ENCODE data around the gene MAPT.

The MAPT gene

DNA sequence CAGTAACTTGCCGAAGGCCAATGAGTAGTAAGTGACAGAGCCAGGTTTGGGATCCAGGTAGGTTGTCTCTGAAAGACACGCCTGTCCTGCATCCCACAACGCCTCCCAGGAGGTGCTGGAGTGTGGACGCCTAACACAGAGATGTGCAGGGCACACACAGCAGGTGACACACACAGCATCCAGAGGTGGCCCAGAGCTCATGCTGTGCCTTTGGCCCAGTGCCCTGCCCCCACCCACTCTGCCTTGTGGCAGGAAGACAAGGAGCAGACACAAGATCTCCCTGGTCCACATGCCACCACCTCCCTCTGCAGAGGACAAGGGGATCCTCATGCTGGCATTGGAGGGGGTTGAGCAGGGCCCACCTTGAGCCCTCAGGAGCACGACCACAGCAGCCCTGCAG, 90.0 kb downstream of the MAPT start:
- H3K4me3 ChIP-seq (ENCODE audit: low read length) = no peak overlapping the region
- H3K9me2 ChIP-seq (replicated peaks; ENCODE audit: control insufficient read depth, low read length) = no peaks in the 10 kb centered on the region
- no peak overlapping the region for H3K27ac ChIP-seq (ENCODE audit: low read depth, low read length)
- no peaks in the 10 kb centered on the region for H4K20me1 ChIP-seq (ENCODE audit: control insufficient read depth, insufficient read depth, low read depth, low read length)
- no peaks in the 10 kb centered on the region for H3K36me3 ChIP-seq (ENCODE audit: control insufficient read depth, low read length)
- TF ChIP-seq, protein P1, sequence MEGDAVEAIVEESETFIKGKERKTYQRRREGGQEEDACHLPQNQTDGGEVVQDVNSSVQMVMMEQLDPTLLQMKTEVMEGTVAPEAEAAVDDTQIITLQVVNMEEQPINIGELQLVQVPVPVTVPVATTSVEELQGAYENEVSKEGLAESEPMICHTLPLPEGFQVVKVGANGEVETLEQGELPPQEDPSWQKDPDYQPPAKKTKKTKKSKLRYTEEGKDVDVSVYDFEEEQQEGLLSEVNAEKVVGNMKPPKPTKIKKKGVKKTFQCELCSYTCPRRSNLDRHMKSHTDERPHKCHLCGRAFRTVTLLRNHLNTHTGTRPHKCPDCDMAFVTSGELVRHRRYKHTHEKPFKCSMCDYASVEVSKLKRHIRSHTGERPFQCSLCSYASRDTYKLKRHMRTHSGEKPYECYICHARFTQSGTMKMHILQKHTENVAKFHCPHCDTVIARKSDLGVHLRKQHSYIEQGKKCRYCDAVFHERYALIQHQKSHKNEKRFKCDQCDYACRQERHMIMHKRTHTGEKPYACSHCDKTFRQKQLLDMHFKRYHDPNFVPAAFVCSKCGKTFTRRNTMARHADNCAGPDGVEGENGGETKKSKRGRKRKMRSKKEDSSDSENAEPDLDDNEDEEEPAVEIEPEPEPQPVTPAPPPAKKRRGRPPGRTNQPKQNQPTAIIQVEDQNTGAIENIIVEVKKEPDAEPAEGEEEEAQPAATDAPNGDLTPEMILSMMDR (IDR thresholded peaks at IDR 0.05; ENCODE audit: low read depth, low read length, poor library complexity, severe bottlenecking) = no peak
- no peak for TF ChIP-seq EZH2phosphoT487 (IDR thresholded peaks at IDR 0.05; ENCODE audit: borderline replicate concordance, low read length)
- no peaks in the 10 kb centered on the region for H3F3A ChIP-seq (ENCODE audit: control insufficient read depth, insufficient read depth)
- H3K27me3 ChIP-seq (ENCODE audit: control insufficient read depth, low read length) = no peaks in the 10 kb centered on the region
- H3K4me2 ChIP-seq (ENCODE audit: low read length) = no peak overlapping the region
- H3K9me3 ChIP-seq (ENCODE audit: control insufficient read depth, insufficient read depth, low read length) = no peaks in the 10 kb centered on the region
- no peaks in the 10 kb centered on the region for H3K79me2 ChIP-seq (ENCODE audit: control insufficient read depth, low read length)
- H3K4me1 ChIP-seq (ENCODE audit: control insufficient read depth, low read length) = no peaks in the 10 kb centered on the region

DNA sequence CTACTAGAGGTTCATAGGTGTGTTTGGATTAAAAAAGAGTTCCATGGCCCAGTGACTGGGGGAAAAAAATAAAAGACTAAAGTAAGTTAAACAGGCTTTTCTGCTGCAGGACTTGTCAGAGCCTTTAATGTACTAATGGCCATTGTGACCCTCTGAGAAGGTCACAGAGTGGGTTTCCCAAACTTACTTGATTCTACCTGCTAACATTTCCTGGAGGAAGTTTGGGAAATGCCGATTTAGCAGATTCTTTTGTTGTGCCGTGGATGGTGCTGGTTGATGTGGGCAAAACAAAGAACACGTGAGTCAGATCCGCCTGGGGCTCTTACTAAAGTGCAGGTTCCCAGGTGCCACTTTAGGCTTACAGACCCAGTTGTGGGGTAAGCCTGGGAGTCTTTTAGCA, 91.1 kb downstream of the MAPT start:
- no peaks in the 10 kb centered on the region for H3K9me2 ChIP-seq (replicated peaks; ENCODE audit: control insufficient read depth, low read length)
- no peaks in the 10 kb centered on the region for H3K4me1 ChIP-seq (ENCODE audit: control insufficient read depth, low read length)
- H4K20me1 ChIP-seq (ENCODE audit: control insufficient read depth, insufficient read depth, low read depth, low read length) = no peaks in the 10 kb centered on the region
- no peaks in the 10 kb centered on the region for H3K27me3 ChIP-seq (ENCODE audit: control insufficient read depth, low read length)
- no peaks in the 10 kb centered on the region for H3K36me3 ChIP-seq (ENCODE audit: control insufficient read depth, low read length)
- H3K79me2 ChIP-seq (ENCODE audit: control insufficient read depth, low read length) = no peaks in the 10 kb centered on the region
- no peak overlapping the region for H3K27ac ChIP-seq (ENCODE audit: low read depth, low read length)
- TF ChIP-seq, protein P1 (IDR thresholded peaks at IDR 0.05; ENCODE audit: low read depth, low read length, poor library complexity, severe bottlenecking) = no peak
- no peak for TF ChIP-seq EZH2phosphoT487 (IDR thresholded peaks at IDR 0.05; ENCODE audit: borderline replicate concordance, low read length)
- no peaks in the 10 kb centered on the region for H3F3A ChIP-seq (ENCODE audit: control insufficient read depth, insufficient read depth)
- no peak overlapping the region for H3K4me2 ChIP-seq (ENCODE audit: low read length)
- H3K4me3 ChIP-seq (ENCODE audit: low read length) = no peak overlapping the region
- H3K9me3 ChIP-seq (ENCODE audit: control insufficient read depth, insufficient read depth, low read length) = no peaks in the 10 kb centered on the region

DNA sequence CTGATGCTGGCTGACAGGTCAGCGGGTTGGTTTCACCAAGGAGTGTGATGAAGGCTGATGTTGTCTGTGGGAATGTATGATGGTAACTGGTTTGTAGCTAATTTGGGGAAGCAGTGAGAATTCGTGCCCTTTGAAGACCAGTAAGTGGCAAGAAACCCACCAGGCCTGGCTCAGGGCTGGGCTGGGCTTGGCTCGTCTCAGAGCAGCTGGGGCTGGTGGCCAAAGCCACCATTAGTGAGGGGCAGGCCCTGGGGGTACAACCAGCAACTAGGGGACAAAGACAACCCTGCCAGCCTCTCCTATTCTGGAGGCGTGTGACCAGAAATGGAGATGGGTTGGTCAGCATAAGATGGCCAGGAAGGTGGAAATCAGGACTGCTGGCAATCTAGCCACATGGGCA, 91.7 kb downstream of the MAPT start:
- Histone ChIP-seq H3K36me3 (ENCODE audit: control insufficient read depth, low read length) (no peaks in the 10 kb centered on the region), H3K4me2 (ENCODE audit: low read length) (no peak overlapping the region), H3K27ac (ENCODE audit: low read depth, low read length) (no peak overlapping the region), H3K4me1 (ENCODE audit: control insufficient read depth, low read length) (no peaks in the 10 kb centered on the region), H3K79me2 (ENCODE audit: control insufficient read depth, low read length) (no peaks in the 10 kb centered on the region), H4K20me1 (ENCODE audit: control insufficient read depth, insufficient read depth, low read depth, low read length) (no peaks in the 10 kb centered on the region), H3F3A (ENCODE audit: control insufficient read depth, insufficient read depth) (no peaks in the 10 kb centered on the region), H3K27me3 (ENCODE audit: control insufficient read depth, low read length) (no peaks in the 10 kb centered on the region), H3K9me2 (replicated peaks; ENCODE audit: control insufficient read depth, low read length) (no peaks in the 10 kb centered on the region), H3K9me3 (ENCODE audit: control insufficient read depth, insufficient read depth, low read length) (no peaks in the 10 kb centered on the region), H3K4me3 (ENCODE audit: low read length) (no peak overlapping the region)
- TF ChIP-seq, protein P1 (IDR thresholded peaks at IDR 0.05; ENCODE audit: low read depth, low read length, poor library complexity, severe bottlenecking) = no peak

DNA sequence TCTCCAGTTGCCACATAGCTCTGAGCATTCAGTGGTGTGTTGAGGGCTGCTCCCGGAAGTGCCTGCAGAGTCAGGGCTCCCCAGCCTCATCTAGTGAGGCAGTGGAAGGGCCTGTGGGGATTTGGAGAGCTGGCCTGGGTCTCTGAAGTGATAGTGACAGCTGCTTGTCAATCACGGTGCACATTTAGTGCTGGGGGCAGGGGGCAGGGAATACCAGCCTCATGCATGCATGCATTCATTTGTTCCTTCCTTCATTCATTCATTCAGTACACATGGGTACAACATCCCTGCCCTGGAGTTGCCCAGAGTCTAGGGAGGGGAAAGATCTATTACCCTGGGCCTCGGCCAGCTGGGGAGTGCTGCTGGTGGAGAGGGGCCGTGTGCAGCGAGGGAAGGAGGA, 93.4 kb downstream of the MAPT start:
- Histone ChIP-seq H3K9me2 (replicated peaks; ENCODE audit: control insufficient read depth, low read length) (no peaks in the 10 kb centered on the region), H3K4me2 (ENCODE audit: low read length) (no peak overlapping the region), H4K20me1 (ENCODE audit: control insufficient read depth, insufficient read depth, low read depth, low read length) (no peaks in the 10 kb centered on the region), H3K9me3 (ENCODE audit: control insufficient read depth, insufficient read depth, low read length) (no peaks in the 10 kb centered on the region), H3K27me3 (ENCODE audit: control insufficient read depth, low read length) (no peaks in the 10 kb centered on the region), H3F3A (ENCODE audit: control insufficient read depth, insufficient read depth) (no peaks in the 10 kb centered on the region), H3K4me1 (ENCODE audit: control insufficient read depth, low read length) (no peaks in the 10 kb centered on the region), H3K36me3 (ENCODE audit: control insufficient read depth, low read length) (no peaks in the 10 kb centered on the region), H3K4me3 (ENCODE audit: low read length) (no peak overlapping the region), H3K79me2 (ENCODE audit: control insufficient read depth, low read length) (no peaks in the 10 kb centered on the region), H3K27ac (ENCODE audit: low read depth, low read length) (no peak overlapping the region)
- TF ChIP-seq EZH2phosphoT487 (IDR thresholded peaks at IDR 0.05; ENCODE audit: borderline replicate concordance, low read length) = no peak
- TF ChIP-seq, protein P1 (IDR thresholded peaks at IDR 0.05; ENCODE audit: low read depth, low read length, poor library complexity, severe bottlenecking) = no peak
